Peyer's patch (tissue), 4 donors: Measurements from ENCODE around the gene MYO9A. TPM values are rescaled to one million over a fixed set of nuclear protein-coding genes. Genes with fewer than 3 reads are reported as not detected.

Source experiments
- DNase-seq, 3 donors: peaks; one replicate each; pipeline ENCODE4 v3.0.0-alpha.2; 2017 to 2019
- H3K27ac ChIP-seq, 4 donors: fragments of 200-600 bp; sonication (generic); one replicate each; pipeline ENCODE4 v1.5.1; 2016 to 2019
- H3K27me3 ChIP-seq, 2 donors: fragments of 200-600 bp; sonication (generic); one replicate each; pipeline ENCODE4 v1.5.1; 2019
- H3K36me3 ChIP-seq, 3 donors: fragments of 200-600 bp; sonication (generic); one replicate each; pipeline ENCODE4 v1.5.1; 2016 to 2019
- H3K4me1 ChIP-seq, 4 donors: fragments of 200-600 bp; sonication (generic); one replicate each; pipeline ENCODE4 v1.5.1; 2016 to 2019
- H3K4me3 ChIP-seq, 4 donors: fragments of 200-600 bp; sonication (generic); 1 replicate in 3 of 4; 2 replicates in 1 of 4; pipeline ENCODE4 v1.5.1; 2016 to 2019; ENCODE audit warnings: mild to moderate bottlenecking in 1 of 4
- H3K9me3 ChIP-seq, 4 donors: fragments of 200-600 bp; sonication (generic); one replicate each; pipeline ENCODE4 v1.5.1; 2016 to 2019; ENCODE audit warnings: mild to moderate bottlenecking in 1 of 4
- CTCF ChIP-seq, 6 experiments: fragments of 450-650 bp in 4 of 6; fragments of 200-600 bp in 2 of 6; sonication (generic) in 1 of 6; IDR thresholded peaks; one replicate each; pipeline ENCODE4 v1.5.1; 2017 to 2019; ENCODE audit warnings: antibody characterized with exemption in 6 of 6, mild to moderate bottlenecking in 3 of 6, moderate library complexity in 1 of 6
- POLR2A ChIP-seq, 2 donors: fragments of 450-650 bp; IDR thresholded peaks; one replicate each; pipeline ENCODE4 v1.5.1; 2017; ENCODE audit warnings: antibody characterized with exemption in 2 of 2, mild to moderate bottlenecking in 2 of 2, moderate library complexity in 2 of 2
- total RNA-seq, 4 donors: library from RNA; depleted of rRNA; stranded (reverse); fragments of >200 nt; gene quantifications; one replicate each; pipeline ENCODE4 v1.1.0, GENCODE V29; 2016

The MYO9A gene
- total RNA-seq, 4 donors from 2014 or later = 28.2 to 47.3 (median 39.3) TPM

- no peaks in the 10 kb centered on the region for H3K4me1 ChIP-seq
- H3K27ac ChIP-seq = no peak overlapping the region
- no peak for DNase-seq
These were observed 15.3 kb upstream of the MYO9A start for GRCh38 chr15:72133211-72133610.

GRCh38 chr15:72131922-72132321, 14.0 kb upstream of the MYO9A start:
- Histone ChIP-seq H3K4me1 (no peaks in the 10 kb centered on the region), H3K36me3 (no peaks in the 10 kb centered on the region), H3K27ac (no peak overlapping the region), H3K27me3 (no peaks in the 10 kb centered on the region), H3K9me3 (no peaks in the 10 kb centered on the region), H3K4me3 (no peak overlapping the region)
- DNase-seq = no peak
- TF ChIP-seq CTCF (IDR thresholded peaks at IDR 0.05) = no peak
- no peak for TF ChIP-seq POLR2A (IDR thresholded peaks at IDR 0.05)

More at GRCh38 chr15:72133211-72133610, 15.3 kb upstream of the MYO9A start:
- Histone ChIP-seq H3K27me3 (no peaks in the 10 kb centered on the region), H3K9me3 (no peaks in the 10 kb centered on the region), H3K36me3 (no peaks in the 10 kb centered on the region), H3K4me3 (no peak overlapping the region)
- TF ChIP-seq POLR2A (IDR thresholded peaks at IDR 0.05) (no peak), CTCF (IDR thresholded peaks at IDR 0.05) (no peak)

GRCh38 chr15:72130272-72130671, 12.3 kb upstream of the MYO9A start:
- no peak for DNase-seq
- no peaks in the 10 kb centered on the region for H3K36me3 ChIP-seq
- no peak overlapping the region for H3K4me3 ChIP-seq
- no peak overlapping the region for H3K27ac ChIP-seq
- no peaks in the 10 kb centered on the region for H3K9me3 ChIP-seq
- H3K4me1 ChIP-seq = no peaks in the 10 kb centered on the region
- H3K27me3 ChIP-seq = no peaks in the 10 kb centered on the region
- TF ChIP-seq CTCF (IDR thresholded peaks at IDR 0.05) (no peak), POLR2A (IDR thresholded peaks at IDR 0.05) (no peak)

GRCh38 chr15:72128359-72128758, 10.4 kb upstream of the MYO9A start:
- no peak for DNase-seq
- Histone ChIP-seq H3K27me3 (no peaks in the 10 kb centered on the region), H3K4me1 (no peaks in the 10 kb centered on the region), H3K4me3 (no peak overlapping the region), H3K36me3 (no peaks in the 10 kb centered on the region), H3K9me3 (no peaks in the 10 kb centered on the region), H3K27ac (no peak overlapping the region)
- TF ChIP-seq POLR2A (IDR thresholded peaks at IDR 0.05) (no peak), CTCF (IDR thresholded peaks at IDR 0.05) (no peak)

GRCh38 chr15:72127724-72128322, 9.9 kb upstream of the MYO9A start:
- TF ChIP-seq CTCF (IDR thresholded peaks at IDR 0.05) = no peak
- no peak for TF ChIP-seq POLR2A (IDR thresholded peaks at IDR 0.05)
- Histone ChIP-seq H3K4me3 (no peak overlapping the region), H3K9me3 (no peaks in the 10 kb centered on the region), H3K27ac (no peak overlapping the region), H3K4me1 (no peaks in the 10 kb centered on the region), H3K27me3 (no peaks in the 10 kb centered on the region), H3K36me3 (no peaks in the 10 kb centered on the region)
- no peak for DNase-seq

GRCh38 chr15:72124218-72124617, 6.3 kb upstream of the MYO9A start:
- Histone ChIP-seq H3K4me1 (no peaks in the 10 kb centered on the region), H3K27me3 (no peaks in the 10 kb centered on the region), H3K36me3 (no peaks in the 10 kb centered on the region), H3K4me3 (no peak overlapping the region), H3K9me3 (no peaks in the 10 kb centered on the region), H3K27ac (no peak overlapping the region)
- DNase-seq = no peak
- TF ChIP-seq POLR2A (IDR thresholded peaks at IDR 0.05) (no peak), CTCF (IDR thresholded peaks at IDR 0.05) (no peak)
